GM18502 (cell line): ENCODE results near the gene H6PD.

ENCODE experiments used
- ATAC-seq: cut with Tn5 transposase; IDR thresholded peaks from one replicate; pipeline ENCODE4 v1.9.1; 2021; ENCODE audit warnings: mild to moderate bottlenecking; ENCODE audit not compliant: unreplicated experiment, poor library complexity

Gene H6PD

DNA sequence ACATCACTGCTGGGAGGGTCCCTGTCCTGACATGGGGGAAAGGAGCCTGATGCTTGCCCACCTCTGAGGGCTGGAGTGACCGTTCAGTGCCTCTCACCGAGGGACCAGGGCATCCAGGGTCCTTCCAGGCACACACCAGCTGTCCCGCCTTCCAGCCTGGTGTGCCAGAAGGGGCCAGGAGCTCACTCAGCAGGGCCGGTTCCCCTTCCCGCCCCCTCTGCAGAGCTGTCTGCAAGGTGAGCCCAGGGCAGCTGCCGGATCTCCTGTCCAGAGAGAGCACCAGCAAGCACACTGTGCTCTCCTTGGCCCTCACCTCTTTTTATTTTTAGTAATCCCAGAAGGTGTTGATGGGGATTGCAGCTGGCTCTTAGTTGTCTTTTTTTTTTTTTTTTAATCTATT lies 16.9 kb downstream of the H6PD start:
- ATAC-seq: no peak

DNA sequence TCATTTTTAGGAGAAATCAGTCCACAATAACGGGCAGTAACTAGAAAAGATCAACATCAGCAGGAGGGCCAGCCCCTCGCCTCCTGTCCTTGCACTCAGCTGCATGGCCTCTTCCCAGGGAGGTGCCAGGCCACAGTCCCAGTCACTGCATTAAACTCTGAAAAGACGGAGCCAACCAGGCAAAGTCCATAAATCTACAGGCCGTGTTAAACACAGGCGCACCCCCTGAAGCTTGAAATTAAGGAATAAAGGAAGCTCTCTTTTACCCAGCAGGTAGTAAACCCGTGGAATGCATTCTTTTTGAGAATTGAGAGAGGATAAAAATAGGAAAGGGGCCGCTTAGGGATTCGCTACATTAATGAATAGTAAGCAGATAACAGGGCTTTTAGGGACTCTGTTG lies 18.4 kb downstream of the H6PD start:
- ATAC-seq: no peak

DNA sequence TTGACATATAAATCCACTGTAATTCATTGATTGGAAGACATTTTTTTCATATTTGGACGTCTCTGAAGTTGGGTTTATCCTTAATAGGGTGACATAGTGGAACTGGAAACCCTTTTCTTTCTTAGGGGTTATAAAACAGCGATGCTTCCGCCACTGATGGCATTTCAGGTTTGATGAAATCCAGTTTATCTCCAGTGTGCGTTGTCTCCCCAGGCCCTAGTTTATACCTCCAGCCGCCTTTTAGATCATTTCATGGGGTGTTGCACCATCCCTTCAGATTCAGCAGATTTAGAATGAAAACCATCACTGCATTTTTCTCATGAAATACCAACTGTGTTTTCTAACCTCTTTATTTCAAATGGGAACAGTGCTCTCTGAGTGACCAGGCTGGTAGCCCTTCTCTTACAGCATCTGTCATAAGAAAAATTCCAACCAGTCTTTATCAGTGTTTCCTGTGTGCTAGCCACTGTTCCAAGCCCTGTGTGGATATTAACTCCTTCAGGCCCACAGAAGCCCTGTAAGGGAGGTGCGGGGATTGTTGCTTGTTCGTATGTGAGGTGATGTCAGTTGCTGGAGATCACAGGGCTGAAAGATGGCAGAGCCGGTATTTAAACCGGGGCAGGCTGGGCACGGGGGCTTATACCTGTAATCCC lies 19.0 kb downstream of the H6PD start:
- no peak for ATAC-seq

DNA sequence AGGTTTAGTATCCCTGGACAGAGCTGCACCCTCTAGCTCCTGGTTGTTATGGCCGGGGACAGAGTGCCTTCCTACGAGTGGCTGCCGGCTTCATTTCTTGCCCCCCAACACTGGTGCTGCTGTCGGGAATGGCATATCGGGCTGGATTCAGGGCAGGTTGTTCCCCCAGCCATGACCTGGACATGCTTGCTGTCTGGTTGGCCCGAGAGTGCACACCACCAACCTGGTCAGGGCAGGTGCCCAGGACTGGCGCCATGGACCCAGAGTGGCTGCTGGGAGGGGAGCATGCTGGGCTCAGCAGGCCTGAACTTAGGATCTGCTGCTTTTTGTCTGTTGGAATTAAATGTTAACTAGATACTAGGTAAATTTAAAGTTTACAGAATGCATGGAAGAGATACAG lies 21.8 kb downstream of the H6PD start:
- no peak for ATAC-seq

DNA sequence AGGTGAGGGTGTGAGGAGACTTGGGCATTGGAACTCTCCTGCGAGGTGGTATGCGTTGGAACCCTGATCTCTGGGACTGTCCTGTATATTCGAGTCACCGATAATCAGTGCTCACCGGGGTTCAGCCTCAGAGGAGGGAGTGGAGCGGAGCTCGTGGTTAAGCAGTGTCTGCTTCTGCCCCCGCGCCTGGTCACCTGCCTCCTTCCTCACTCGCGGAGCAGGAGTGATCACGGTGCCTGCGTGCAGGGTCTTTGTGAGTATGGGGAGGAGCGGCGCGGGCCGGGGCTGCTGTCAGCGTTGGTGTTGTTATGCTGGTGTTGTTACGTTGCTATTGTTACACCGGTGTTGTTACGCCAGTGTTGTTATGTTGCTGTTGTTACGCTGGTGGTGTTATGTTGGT lies 23.3 kb downstream of the H6PD start:
- no peak for ATAC-seq

DNA sequence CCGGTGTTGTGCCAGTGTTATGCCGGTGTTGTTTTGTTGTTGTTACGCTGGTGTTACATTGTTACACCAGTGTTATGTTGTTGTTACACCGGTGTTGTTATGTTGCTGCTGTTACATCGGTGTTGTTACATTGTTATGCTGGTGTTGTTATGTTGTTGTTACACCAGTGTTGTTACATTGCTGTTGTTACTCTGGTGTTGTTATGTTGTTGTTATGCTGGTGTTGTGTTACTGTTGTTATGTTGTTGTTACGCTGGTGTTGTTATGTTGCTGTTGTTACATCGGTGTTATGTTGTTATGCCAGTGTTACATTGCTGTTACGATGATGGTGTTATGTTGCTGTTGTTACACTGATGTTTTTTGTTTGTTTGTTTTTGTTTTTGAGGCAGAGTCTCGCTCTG lies 24.1 kb downstream of the H6PD start:
- no peak for ATAC-seq

DNA sequence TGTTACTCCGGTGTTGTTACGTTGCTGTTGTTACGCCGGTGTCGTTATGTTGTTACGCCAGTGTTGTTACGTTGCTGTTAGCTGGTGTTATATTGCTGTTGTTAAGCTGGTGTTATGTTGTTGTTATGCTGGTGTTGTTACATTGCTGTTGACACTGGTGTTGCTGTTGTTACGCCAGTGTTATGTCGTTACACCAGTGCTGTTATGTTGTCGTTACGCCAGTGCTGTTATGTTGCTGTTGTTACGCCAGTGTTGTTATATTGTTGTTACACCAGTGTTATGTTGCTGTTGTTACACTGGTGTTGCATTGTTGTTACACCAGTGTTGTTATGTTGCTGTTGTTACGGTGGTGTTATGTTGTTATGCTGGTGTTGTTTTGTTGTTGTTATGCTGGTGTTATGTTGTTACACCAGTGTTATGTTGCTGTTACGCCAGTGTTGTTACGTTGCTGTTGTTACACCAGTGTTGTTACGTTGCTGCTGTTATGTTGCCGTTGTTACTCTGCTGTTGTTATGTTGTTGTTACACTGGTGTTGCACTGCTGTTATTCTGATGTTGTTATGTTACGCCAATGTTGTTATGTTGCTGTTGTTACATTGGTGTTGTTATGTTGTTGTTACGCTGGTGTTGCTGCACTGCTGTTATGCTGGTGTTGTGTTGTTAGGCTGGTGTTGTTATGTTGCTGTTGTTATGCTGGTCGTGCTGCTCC lies 25.6 kb downstream of the H6PD start:
- ATAC-seq: no peak

DNA sequence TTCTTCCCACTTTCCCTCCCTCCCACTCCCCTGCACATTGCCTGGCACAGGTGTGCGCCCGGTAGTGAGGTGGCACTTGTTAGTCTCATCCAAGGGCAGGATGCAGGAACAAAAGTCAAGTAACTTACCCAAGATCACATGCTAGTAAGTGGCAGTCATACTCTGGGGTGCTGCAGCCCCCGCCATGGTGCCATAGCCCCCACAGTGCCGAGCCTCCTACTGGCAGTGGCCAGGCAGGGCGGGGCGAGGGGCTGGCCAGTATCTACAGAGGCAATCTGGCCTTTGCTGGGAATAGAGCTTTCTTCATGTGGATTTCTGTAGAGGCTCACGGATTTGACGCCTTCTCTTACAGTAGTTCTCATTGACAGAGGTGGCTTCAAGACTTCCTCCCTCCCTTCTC lies 26.9 kb downstream of the H6PD start:
- no peak for ATAC-seq

DNA sequence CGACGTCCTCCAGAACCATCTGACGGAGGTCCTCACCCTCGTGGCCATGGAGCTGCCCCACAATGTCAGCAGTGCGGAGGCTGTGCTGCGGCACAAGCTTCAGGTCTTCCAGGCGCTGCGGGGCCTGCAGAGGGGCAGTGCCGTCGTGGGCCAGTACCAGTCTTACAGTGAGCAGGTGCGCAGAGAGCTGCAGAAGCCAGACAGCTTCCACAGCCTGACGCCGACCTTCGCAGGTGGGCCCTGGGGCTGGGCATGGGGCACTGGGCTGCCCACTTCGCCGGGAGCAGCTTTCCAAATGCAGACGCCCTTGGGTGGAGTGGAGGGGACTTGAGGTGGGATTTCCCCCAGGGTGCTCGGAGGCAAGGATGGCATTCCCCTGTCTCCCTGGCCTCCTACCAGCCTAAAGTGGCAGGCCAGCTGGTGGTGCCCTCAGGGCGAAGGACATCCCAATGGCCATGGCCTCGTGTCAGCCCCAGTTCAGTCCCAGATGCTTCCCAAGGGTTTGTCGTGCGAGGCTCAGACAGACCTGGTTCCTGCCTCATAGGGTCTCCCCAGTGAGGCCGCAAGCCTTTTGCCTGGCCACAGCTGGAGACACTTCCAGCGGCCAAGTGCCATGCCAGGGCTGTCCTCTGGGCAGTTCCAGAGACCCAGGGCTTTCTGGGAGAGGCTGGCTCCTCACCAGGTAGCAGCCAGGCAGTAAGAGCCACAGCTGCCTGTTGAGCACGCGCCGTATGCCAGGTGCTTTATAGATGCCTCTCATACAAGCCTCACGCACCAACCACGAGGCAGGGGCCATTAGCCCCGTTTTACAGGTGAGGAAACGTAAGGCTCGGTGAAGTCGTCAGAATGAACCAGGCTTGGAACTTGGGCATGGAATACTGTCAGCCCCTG lies 27.8 kb downstream of the H6PD start:
- ATAC-seq: no peak

DNA sequence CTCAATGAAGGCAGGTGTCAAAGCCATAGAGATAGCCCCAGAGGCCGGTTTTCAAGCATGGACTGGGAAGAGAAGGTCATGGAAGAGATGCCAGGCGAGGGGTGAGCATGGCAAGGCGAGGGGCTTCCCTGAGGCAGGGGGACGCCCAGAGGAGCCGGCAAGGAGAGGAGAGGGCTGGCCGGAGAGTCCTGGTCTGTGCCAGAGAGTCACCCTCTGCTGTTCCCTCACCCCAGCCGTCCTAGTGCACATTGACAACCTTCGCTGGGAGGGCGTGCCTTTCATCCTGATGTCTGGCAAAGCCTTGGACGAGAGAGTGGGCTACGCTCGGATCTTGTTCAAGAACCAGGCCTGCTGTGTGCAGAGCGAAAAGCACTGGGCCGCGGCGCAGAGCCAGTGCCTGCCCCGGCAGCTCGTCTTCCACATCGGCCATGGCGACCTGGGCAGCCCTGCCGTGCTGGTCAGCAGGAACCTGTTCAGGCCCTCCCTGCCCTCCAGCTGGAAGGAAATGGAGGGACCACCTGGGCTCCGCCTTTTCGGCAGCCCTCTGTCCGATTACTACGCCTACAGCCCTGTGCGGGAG lies 28.8 kb downstream of the H6PD start:
- no peak for ATAC-seq

DNA sequence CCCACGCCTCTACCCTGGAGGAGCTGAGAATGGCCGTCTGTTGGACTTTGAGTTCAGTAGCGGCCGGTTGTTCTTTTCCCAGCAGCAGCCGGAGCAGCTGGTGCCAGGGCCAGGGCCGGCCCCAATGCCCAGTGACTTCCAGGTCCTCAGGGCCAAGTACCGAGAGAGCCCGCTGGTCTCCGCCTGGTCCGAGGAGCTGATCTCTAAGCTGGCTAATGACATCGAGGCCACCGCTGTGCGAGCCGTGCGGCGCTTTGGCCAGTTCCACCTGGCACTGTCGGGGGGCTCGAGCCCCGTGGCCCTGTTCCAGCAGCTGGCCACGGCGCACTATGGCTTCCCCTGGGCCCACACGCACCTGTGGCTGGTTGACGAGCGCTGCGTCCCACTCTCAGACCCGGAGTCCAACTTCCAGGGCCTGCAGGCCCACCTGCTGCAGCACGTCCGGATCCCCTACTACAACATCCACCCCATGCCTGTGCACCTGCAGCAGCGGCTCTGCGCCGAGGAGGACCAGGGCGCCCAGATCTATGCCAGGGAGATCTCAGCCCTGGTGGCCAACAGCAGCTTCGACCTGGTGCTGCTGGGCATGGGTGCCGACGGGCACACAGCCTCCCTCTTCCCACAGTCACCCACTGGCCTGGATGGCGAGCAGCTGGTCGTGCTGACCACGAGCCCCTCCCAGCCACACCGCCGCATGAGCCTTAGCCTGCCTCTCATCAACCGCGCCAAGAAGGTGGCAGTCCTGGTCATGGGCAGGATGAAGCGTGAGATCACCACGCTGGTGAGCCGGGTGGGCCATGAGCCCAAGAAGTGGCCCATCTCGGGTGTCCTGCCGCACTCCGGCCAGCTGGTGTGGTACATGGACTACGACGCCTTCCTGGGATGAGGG lies 29.7 kb downstream of the H6PD start:
- no peak for ATAC-seq

DNA sequence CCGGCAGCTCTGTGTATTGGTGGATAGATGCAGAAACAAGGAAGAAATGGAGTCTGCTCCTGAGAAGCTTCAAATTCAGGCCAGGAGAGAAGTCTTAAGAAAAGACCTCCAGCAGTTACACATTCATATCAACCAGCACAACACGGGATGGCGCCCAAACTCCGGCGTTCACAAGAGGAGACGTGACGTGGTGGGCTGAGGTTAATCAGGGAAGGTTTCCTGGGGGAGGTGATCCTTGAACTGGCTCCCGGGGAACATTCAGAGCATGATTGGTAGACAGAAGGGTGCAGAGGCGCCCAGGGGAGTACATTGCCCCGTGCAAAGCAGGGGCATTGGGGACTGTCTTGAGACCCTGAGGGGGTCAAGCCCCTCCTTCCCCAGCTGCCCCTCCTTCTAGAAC lies 30.5 kb downstream of the H6PD start:
- ATAC-seq: no peak

DNA sequence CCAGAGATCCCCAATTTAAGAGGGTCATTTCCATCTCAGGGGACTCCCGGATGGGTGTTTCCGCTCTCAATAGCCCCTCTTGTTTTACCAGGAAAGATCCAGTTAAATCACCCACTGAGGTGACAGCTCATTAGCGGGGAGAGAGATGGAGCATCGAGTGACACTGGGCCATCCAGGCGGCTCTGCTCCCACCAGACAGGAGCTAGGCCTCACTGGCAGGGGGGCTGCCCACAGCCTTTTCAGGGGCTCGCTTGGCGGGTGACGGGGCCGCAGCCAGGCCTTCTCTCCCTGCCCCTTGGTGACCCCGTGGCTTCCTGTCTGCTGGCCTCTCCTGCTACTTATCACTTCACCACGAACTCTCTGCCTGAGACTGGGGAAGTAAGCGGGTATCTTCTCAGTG lies 31.4 kb downstream of the H6PD start:
- ATAC-seq: no peak

DNA sequence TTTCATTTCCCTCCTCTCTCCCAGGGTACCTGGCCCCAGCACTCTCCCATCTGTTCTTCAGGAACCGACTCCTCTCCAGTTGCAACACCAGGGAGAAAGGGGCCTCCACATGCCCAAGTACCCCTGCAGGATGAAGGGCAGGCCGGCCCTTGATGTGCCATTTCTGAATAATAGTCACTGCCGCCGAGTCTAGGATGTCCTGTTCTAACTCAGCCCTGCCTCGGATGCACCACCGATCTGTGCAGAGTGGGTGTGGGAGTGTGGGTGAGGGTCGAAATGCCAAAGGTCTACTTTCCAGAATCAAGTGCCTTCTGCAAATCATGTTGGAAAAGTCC lies 32.7 kb downstream of the H6PD start:
- no peak for ATAC-seq

DNA sequence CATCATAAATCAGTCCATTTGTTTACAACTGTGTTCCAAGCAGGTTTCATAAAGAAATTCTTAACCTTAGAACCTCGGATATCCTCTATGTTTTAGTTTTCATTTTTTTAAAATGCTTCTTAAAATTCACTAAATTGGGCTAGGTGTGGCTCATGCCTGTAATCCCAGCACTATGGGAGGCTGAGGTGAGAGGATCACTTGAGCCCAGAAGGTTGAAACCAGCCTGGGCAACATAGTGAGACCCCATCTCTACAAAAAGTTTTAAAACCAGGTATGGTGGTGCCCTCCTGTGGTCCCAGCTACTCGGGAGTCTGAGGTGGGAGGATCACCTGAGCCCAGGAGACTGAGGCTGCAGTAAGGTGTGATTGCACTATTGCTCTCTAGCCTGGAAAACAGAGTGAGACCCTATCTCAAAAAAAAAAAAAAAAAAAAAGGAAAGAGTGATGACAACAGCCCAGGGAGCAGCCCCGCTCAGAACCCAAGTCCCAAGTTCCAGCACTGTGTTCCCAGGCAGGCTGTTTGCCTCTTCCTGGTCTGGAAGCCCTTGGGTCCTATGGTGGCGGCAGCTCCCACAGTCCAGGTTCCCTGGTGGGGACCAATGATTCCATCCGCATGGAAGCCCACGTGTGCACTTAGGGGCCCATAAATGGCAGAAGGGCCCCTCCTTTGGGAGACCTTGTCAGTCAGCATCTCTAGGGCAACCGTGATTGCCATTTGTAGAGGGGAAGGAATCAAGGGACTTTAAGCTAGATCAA lies 33.4 kb downstream of the H6PD start:
- no peak for ATAC-seq

DNA sequence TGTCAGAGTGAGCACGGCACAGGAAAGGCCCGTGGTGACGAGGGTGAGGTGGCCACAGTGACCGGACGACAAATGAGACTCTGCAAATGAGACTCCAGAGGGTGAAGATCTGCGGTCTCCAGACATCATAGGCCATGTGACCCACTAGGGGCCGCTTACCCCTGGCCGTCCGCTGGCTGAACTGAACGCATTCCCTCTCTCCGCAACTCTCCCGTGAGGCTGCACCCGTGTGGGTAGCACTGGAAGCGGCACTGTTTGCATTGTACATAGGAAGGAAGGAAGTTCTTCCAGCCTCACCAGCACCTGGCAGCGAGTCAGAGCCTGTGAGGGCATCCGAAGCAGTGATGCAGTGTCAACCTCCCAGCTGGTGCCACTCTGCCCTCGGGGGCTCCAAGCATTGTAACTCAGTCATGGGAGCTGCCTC lies 34.5 kb downstream of the H6PD start:
- ATAC-seq: no peak

DNA sequence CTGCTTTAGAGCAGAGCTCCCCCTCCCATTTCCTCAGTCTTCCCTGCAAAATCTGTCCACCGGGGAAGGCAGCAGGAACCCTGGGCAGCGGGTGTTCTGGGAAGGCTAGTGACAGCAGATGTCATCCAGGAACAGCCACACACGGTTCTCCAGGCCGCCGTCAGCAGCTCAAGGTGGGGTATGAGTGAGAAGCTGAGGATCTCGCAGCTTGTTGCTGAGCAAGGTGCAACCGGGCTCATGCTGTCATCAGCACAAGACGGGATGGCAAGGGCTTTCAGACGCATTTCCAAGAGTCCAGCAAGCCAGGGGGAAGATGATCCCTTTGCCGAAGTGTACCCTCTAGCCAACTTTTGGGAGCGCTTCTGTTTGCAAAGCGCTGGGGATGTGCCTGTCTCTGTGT lies 35.1 kb downstream of the H6PD start:
- no peak for ATAC-seq

DNA sequence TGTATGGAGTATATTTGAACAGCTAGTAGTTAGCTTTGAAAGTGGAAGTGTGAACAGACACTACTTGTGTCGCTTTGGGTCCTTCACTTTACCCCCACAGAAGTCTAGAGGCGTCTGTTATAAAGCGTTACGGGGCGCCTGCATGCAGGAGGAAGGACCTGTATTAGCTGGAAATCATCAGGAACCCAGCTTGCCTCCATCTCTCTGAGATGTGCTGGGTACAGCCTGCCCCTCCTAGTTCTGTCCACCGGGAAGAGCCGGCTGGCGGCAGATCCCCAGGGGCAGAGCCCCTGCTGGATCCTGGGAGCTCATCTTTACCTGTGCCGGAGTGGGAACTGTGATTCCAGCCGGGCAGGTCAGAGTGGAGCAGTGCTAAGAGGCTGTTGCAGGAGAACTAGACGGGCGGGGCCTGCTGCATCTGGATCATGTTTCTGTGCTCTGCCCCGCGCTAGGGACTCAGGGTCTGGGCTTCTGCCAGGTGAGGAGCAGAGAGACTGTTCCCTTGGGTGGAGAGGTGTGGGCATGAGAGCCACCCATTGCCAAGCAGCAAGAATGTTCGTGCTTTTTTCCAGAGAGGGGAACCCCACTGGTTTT lies 35.8 kb downstream of the H6PD start:
- no peak for ATAC-seq

DNA sequence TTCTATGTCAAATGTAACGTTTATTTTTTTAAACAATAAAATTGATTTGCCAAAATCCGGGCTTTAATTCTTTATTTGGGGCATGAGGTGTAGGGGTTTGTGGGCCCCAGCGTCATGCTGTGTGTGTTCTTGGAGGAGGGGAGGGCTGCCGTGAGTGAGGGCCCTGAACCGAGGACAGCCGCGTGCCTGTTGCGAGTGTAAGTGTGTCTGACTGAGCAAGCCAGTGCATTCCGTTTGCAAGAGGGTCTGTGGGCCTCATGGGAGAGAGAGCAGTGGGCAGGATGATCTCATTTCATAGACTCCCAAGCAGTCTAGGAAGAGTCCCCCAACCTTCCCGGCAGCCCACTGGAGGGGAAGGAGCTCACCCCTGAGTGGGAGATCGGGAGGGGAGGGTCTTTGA lies 36.7 kb downstream of the H6PD start:
- no peak for ATAC-seq
